Stromal cell of bone marrow (primary cell): ENCODE measurements around the gene IFNA4.

Source experiments
- DNase-seq: peaks from one replicate; pipeline ENCODE4 v3.0.0-alpha.2; 2012; ENCODE audit warnings: low read depth

IFNA4 gene

GRCh38 chr9:21165516-21165915 is 21.9 kb downstream of the IFNA4 start:
- no peak for DNase-seq

DNA sequence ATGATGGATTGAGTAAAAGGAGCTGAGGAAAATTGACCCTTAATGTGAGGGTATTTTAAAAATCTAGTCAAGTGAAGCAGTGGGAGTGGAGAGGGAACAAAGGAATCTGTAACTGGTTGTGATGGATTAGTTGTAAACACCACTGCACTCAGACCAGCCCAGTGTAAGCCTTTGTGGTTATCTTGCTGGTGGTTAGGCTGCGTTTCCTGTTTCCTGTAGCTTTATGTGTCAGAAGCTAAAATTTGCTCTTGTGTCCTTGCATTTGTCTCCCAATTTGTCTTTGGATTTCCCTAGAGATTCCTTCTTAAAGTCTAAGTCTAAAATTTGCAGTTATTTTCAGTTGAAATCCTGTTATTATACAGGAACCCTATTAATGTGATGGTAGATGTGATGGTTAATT is 27.2 kb downstream of the IFNA4 start:
- no peak for DNase-seq

DNA sequence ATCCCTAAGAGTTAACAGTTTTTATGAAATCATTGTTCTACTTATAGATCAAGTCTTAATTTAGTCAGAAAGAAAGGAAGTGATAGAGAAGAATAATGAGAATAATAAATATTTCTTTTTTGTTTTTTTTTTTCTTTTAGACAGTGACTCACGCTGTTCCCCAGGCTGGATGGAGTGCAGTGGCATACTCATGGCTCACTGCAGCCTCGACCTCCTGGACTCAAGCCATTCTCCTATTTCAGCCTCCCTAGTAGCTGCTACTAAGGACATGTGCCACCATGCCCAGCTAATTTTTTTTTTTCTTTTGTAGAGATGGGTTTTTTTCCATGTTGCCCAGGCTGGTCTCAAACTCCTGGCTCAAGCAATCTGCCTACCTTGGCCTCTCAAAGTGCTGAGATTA is 31.9 kb downstream of the IFNA4 start:
- peak; percentile 20 for DNase-seq

GRCh38 chr9:21154018-21154608 is 33.3 kb downstream of the IFNA4 start:
- DNase-seq = peak; percentile 45

- peak; percentile 24 for DNase-seq
Observed at GRCh38 chr9:21153336-21154017, 33.9 kb downstream of the IFNA4 start.

GRCh38 chr9:21144603-21145002 is 42.8 kb downstream of the IFNA4 start:
- no peak for DNase-seq

- no peak for DNase-seq
Observed at GRCh38 chr9:21141427-21141882, 45.9 kb downstream of the IFNA4 start, which contains the start of gene IFNW1. Gene IFNW1, minus strand, starts transcription at chr9:21141832. Its CDS starts 262 bp downstream, at chr9:21141570.

GRCh38 chr9:21137020-21137419 is 50.4 kb downstream of the IFNA4 start:
- no peak for DNase-seq
